Middle frontal gyrus (tissue), 1 donor: ENCODE data around the gene SLC17A9.

ENCODE experiments used
- DNase-seq: peaks from one replicate; pipeline ENCODE4 v3.0.0-alpha.2; 2015; ENCODE audit warnings: low spot score; ENCODE audit errors: extremely low spot score

Gene SLC17A9

GRCh38 chr20:62952373-62952967 lies at the start of gene SLC17A9:
Gene SLC17A9, plus strand, starts transcription at chr20:62952709. Its CDS starts 122 bp downstream, at chr20:62952831.
- no peak for DNase-seq

- DNase-seq: no peak
Measured at GRCh38 chr20:62902926-62903615, 49.4 kb upstream of the SLC17A9 start.

GRCh38 chr20:62905536-62906117 lies 46.9 kb upstream of the SLC17A9 start:
- no peak for DNase-seq

GRCh38 chr20:62906209-62906608 lies 46.3 kb upstream of the SLC17A9 start:
- no peak for DNase-seq

- no peak for DNase-seq
Measured at GRCh38 chr20:62906647-62907375, 45.7 kb upstream of the SLC17A9 start.

GRCh38 chr20:62907384-62908317 lies 44.9 kb upstream of the SLC17A9 start:
- DNase-seq: no peak

- no peak for DNase-seq
Measured at GRCh38 chr20:62908971-62909791, 43.3 kb upstream of the SLC17A9 start.

- no peak for DNase-seq
Measured at GRCh38 chr20:62910217-62910766, 42.2 kb upstream of the SLC17A9 start.

- no peak for DNase-seq
Measured at GRCh38 chr20:62910777-62911497, 41.6 kb upstream of the SLC17A9 start.

GRCh38 chr20:62911701-62912280 lies 40.7 kb upstream of the SLC17A9 start:
- no peak for DNase-seq

GRCh38 chr20:62913043-62913630 lies 39.4 kb upstream of the SLC17A9 start:
- no peak for DNase-seq

GRCh38 chr20:62914436-62914835 lies 38.1 kb upstream of the SLC17A9 start:
- DNase-seq: no peak

GRCh38 chr20:62914970-62915457 lies 37.5 kb upstream of the SLC17A9 start:
- DNase-seq: no peak

GRCh38 chr20:62916703-62917476 lies 35.6 kb upstream of the SLC17A9 start:
- DNase-seq: no peak

- no peak for DNase-seq
Measured at GRCh38 chr20:62917720-62918119, 34.8 kb upstream of the SLC17A9 start.

GRCh38 chr20:62918147-62918546 lies 34.4 kb upstream of the SLC17A9 start:
- DNase-seq: no peak

GRCh38 chr20:62918831-62919230 lies 33.7 kb upstream of the SLC17A9 start:
- DNase-seq: no peak
